Calu3 (cell line): ENCODE data around the gene SLC35E1. TPM values are rescaled to one million over a fixed set of nuclear protein-coding genes. Genes with fewer than 3 reads are reported as not detected.

Experiments used
- BruUV-seq: library from RNA; stranded (reverse); fragments of 400-500 nt; replicated peaks from 2 replicates; lab custom pipeline; 2021; lab: Mats Ljungman, UMichigan
- CTCF ChIA-PET: fragments of 300-600 bp; sonication (Branson Sonifier 250); formaldehyde crosslinking; loops from one replicate; lab custom pipeline; 2022; ENCODE audit warnings: antibody characterized with exemption; lab: Charles Lee
- DNase-seq: peaks from one replicate; pipeline ENCODE4 v3.0.0; 2022
- H3K27ac Mint-ChIP-seq: one replicate; pipeline ENCODE4 v1.8.0; 2022; ENCODE audit warnings: mixed read lengths; ENCODE audit not compliant: unreplicated experiment
- H3K27me3 Mint-ChIP-seq: one replicate; pipeline ENCODE4 v1.8.0; 2022; ENCODE audit warnings: mixed read lengths; ENCODE audit not compliant: unreplicated experiment
- H3K36me3 Mint-ChIP-seq: one replicate; pipeline ENCODE4 v1.8.0; 2022; ENCODE audit warnings: mild to moderate bottlenecking, moderate library complexity, mixed read lengths; ENCODE audit not compliant: insufficient read depth, unreplicated experiment
- H3K4me1 Mint-ChIP-seq: one replicate; pipeline ENCODE4 v1.8.0; 2022; ENCODE audit warnings: mild to moderate bottlenecking, low read depth, mixed read lengths; ENCODE audit not compliant: unreplicated experiment
- H3K4me3 Mint-ChIP-seq: one replicate; pipeline ENCODE4 v1.8.0; 2022; ENCODE audit warnings: mild to moderate bottlenecking, low read depth, moderate library complexity, mixed read lengths; ENCODE audit not compliant: unreplicated experiment
- H3K9me3 Mint-ChIP-seq: one replicate; pipeline ENCODE4 v1.8.0; 2022; ENCODE audit warnings: low read depth, mixed read lengths; ENCODE audit not compliant: unreplicated experiment
- intact Hi-C: fragments of 100-400 bp; cut with micrococcal nuclease; formaldehyde crosslinking; loops from one replicate; pipeline ENCODE4 v1.10.0; 2022; ENCODE audit not compliant: unreplicated experiment
- total RNA-seq: library from RNA; stranded (reverse); gene quantifications from 2 replicates; pipeline ENCODE4 v1.2.3, GENCODE V29; 2022
- TF ChIP-seq, protein P1 (sequence below): fragments of 200-600 bp; IDR thresholded peaks from one replicate; pipeline ENCODE4 v1.8.0; 2022; ENCODE audit warnings: antibody characterized with exemption; ENCODE audit not compliant: unreplicated experiment

Gene SLC35E1
- total RNA-seq, 1 experiment from 2014 or later: 46.4 TPM

DNA sequence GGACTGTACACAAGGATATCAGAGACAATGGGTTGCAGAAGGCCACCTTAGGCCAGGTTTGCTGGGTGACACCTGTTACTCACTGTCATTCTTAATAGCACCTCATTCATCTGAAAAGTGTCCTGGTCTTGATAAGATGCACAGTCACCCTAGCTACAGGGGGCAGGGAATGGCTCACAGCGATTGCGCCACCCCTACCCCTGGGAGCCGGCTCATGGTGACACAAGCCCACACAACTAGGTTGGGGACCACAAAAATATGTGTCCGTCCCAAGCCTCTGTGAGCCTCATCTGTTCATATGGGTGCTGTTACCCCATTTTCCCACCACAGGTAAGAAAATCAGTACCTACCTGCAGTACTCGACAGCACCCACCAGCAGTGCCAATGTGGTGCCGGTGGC lies 32.4 kb upstream of the SLC35E1 start:
- Mint-ChIP-seq H3K4me3 (no peak overlapping the region), H3K27me3 (no peaks in the 10 kb centered on the region), H3K9me3 (no peaks in the 10 kb centered on the region), H3K36me3 (peaks cover 4% of the 10 kb centered on the region), H3K27ac (no peak overlapping the region), H3K4me1 (peaks cover 8% of the 10 kb centered on the region)
- no TSS peak for BruUV-seq
- intact Hi-C loops: no loop called here
- CTCF ChIA-PET: no interaction called here
- no peak for DNase-seq
- TF ChIP-seq, protein P1, sequence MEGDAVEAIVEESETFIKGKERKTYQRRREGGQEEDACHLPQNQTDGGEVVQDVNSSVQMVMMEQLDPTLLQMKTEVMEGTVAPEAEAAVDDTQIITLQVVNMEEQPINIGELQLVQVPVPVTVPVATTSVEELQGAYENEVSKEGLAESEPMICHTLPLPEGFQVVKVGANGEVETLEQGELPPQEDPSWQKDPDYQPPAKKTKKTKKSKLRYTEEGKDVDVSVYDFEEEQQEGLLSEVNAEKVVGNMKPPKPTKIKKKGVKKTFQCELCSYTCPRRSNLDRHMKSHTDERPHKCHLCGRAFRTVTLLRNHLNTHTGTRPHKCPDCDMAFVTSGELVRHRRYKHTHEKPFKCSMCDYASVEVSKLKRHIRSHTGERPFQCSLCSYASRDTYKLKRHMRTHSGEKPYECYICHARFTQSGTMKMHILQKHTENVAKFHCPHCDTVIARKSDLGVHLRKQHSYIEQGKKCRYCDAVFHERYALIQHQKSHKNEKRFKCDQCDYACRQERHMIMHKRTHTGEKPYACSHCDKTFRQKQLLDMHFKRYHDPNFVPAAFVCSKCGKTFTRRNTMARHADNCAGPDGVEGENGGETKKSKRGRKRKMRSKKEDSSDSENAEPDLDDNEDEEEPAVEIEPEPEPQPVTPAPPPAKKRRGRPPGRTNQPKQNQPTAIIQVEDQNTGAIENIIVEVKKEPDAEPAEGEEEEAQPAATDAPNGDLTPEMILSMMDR: no peak

DNA sequence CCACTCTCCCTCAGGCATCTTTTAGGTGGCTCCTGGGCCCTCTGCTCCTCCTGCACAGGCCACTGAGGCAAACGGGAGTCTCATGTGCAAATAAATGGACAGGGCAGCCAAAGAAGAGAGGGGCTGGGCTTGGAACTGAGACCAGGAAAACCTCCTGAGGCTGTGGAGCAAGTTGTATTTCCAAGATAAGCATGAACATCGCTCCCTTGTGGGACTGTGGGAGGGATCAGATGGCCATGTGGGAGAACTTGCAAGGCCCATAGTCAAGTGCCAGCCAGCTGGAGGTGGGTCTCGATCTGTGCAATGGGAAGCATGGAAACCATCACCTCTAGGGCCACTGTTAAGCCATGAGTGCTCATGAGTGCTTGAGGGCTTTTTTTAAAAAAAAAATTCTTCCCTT lies 30.9 kb upstream of the SLC35E1 start:
- Mint-ChIP-seq H3K27ac (no peak overlapping the region), H3K9me3 (no peaks in the 10 kb centered on the region), H3K4me1 (peaks cover 8% of the 10 kb centered on the region), H3K4me3 (no peak overlapping the region), H3K27me3 (no peaks in the 10 kb centered on the region), H3K36me3 (peaks cover 4% of the 10 kb centered on the region)
- intact Hi-C loops: no loop called here
- no peak for DNase-seq
- CTCF ChIA-PET: no interaction called here
- no TSS peak for BruUV-seq
- TF ChIP-seq, protein P1: no peak

DNA sequence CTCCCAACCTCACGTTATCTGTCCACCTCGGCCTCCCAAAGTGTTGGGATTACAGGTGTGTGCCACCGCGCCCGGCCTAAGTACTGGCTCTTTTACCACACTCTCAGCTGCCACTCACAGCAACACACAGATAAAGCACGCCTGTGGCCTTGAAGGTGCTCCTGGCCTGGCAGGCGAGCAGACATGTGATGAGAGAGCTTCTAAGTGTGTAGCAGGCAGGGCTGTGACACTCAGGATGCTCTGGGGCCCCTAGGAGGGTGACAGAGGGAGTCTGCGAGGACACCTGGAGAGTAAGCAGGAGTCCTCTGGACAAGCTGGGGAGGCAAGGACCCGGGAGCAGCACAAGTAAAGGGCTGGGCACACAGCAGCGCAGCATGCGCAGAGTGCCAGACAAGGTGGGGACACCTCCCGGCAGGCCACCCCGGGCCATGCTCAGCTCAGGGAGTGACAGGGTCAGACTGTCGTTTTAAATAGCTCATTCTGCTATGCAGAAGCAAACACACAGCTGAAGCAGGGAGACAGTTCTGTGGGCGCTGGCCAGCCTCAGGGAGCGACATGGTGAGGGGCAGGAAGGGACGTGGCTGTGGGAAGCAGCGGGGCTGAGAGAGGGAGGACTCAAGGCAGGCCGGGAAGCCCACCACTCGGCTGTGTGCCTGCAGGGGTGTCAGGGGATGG lies 29.3 kb upstream of the SLC35E1 start:
- CTCF ChIA-PET: no interaction called here
- H3K27ac Mint-ChIP-seq: no peak overlapping the region
- TF ChIP-seq, protein P1: no peak
- no peak overlapping the region for H3K4me3 Mint-ChIP-seq
- H3K4me1 Mint-ChIP-seq: peaks cover 8% of the 10 kb centered on the region
- intact Hi-C loops: no loop called here
- no peaks in the 10 kb centered on the region for H3K9me3 Mint-ChIP-seq
- no TSS peak for BruUV-seq
- DNase-seq: no peak
- no peaks in the 10 kb centered on the region for H3K27me3 Mint-ChIP-seq
- peaks cover 4% of the 10 kb centered on the region for H3K36me3 Mint-ChIP-seq

DNA sequence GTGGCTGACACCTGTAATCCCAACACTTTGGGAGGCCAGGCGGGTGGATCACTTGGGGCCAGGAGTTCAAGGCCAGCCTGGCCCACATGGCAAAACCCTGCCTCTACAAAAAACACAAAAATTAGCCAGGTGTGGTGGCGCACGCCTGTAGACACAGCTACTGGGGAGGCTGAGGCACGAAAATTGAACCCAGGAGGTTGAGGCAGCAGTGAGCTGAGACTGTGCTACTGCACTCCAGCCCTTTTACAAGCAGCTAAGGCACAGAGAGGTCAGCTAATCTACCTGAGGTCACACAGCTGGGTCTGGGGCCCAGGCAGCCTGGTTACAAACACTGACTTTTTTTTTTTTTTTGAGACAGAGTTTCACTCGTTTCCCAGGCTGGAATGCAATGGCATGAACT lies 28.6 kb upstream of the SLC35E1 start:
- H3K27ac Mint-ChIP-seq: no peak overlapping the region
- H3K4me3 Mint-ChIP-seq: no peak overlapping the region
- peaks cover 8% of the 10 kb centered on the region for H3K4me1 Mint-ChIP-seq
- DNase-seq: no peak
- TF ChIP-seq, protein P1: no peak
- H3K27me3 Mint-ChIP-seq: no peaks in the 10 kb centered on the region
- H3K9me3 Mint-ChIP-seq: no peaks in the 10 kb centered on the region
- peaks cover 4% of the 10 kb centered on the region for H3K36me3 Mint-ChIP-seq
- CTCF ChIA-PET: no interaction called here
- intact Hi-C loops: no loop called here
- no TSS peak for BruUV-seq
